ENCODE data around the gene PMF1.

Gene PMF1

DNA sequence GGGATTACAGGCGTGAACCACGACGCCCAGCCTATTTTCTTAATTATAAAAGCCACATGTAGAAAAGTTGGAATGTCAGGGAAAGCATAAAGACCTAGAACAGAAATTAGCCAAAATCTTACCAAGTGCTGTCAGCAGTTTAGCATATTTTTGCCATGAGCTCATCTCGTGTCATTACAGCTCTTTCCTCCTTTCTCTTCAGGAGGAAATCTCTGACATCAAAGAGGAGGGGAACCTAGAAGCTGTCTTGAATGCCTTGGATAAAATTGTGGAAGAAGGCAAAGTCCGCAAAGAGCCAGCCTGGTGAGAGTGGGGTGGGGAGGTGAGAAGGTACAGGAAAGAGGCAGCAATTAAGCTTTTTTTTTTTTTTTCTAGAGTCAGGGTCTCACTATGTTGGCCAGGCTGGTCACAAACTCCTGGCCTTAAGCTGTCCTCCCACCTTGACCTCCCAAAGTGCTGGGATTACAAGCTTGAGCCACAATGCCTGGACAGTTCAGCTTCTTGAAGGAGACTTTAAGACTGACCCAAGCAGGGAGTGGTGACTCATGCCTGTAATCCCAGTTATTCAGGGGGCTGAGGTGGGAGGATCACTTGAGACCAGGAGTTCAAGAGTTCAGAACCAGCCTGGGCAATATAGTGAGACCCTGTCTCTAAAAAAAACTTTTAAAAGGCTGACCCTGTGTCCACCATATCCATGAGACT, 20.8 kb downstream of the PMF1 start:
- no peak overlapping the region for H3K4me3 ChIP-seq (ENCODE audit: low read depth, low read length)

GRCh38 chr1:156236164-156236563, 23.4 kb downstream of the PMF1 start:
- H3K4me3 ChIP-seq (ENCODE audit: low read depth, low read length) = no peak overlapping the region

GRCh38 chr1:156238248-156238647, 25.4 kb downstream of the PMF1 start:
- H3K4me3 ChIP-seq (ENCODE audit: low read depth, low read length) = no peak overlapping the region

DNA sequence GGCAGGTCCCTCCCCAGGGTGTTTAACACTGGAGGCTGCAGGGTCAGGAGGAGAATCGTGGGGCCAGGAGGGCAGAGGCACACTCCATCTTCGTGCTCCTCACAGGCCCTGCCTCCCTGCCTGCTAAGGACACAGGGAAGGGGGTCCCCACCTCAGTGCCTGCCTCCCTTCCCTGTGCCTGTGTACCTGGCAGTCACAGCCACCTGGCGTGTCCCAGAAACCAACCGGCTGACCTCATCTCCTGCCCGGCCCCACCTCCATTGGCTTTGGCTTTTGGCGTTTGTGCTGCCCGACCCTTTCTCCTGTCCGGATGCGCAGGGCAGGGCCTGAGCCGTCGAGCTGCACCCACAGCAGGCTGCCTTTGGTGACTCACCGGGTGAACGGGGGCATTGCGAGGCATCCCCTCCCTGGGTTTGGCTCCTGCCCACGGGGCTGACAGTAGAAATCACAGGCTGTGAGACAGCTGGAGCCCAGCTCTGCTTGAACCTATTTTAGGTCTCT, 28.6 kb downstream of the PMF1 start:
- H3K4me3 ChIP-seq (ENCODE audit: low read depth, low read length) = no peak overlapping the region

GRCh38 chr1:156241926-156242325, 29.1 kb downstream of the PMF1 start, which contains the start of gene BGLAP:
TSS of gene BGLAP (plus strand) at chr1:156242184. CDS start at chr1:156242232, 48 bp downstream.
- no peak within 1 kb of the TSS for H3K4me3 ChIP-seq (ENCODE audit: low read depth, low read length)

DNA sequence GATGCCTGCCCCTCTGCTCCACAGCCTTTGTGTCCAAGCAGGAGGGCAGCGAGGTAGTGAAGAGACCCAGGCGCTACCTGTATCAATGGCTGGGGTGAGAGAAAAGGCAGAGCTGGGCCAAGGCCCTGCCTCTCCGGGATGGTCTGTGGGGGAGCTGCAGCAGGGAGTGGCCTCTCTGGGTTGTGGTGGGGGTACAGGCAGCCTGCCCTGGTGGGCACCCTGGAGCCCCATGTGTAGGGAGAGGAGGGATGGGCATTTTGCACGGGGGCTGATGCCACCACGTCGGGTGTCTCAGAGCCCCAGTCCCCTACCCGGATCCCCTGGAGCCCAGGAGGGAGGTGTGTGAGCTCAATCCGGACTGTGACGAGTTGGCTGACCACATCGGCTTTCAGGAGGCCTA, 29.9 kb downstream of the PMF1 start:
- no peak overlapping the region for H3K4me3 ChIP-seq (ENCODE audit: low read depth, low read length)

DNA sequence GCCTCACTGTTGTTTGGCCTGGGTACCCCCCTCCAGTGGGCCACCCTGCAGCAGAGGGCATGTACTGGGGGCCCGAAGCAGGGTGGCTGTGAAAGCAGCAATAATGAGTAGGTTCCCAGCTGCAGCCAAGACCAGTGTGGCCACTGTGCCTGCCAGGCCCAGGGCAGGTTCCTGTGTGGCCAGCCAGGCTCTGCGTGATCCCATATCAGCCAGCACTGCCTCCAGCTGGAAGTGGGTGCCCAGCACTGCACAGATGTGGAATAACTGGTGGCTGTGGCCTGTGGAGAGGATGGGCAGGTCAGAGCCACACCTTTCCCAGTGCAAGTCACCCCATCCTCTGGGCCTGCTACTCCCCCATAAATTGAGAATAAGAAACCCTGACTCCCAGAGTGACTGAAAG, 31.3 kb downstream of the PMF1 start:
- H3K4me3 ChIP-seq (ENCODE audit: low read depth, low read length) = no peak overlapping the region

- no peak overlapping the region for H3K4me3 ChIP-seq (ENCODE audit: low read depth, low read length)
These were observed 31.9 kb downstream of the PMF1 start for GRCh38 chr1:156244712-156245111.

GRCh38 chr1:156245451-156246232, 32.8 kb downstream of the PMF1 start:
- no peak overlapping the region for H3K4me3 ChIP-seq (ENCODE audit: low read depth, low read length)

DNA sequence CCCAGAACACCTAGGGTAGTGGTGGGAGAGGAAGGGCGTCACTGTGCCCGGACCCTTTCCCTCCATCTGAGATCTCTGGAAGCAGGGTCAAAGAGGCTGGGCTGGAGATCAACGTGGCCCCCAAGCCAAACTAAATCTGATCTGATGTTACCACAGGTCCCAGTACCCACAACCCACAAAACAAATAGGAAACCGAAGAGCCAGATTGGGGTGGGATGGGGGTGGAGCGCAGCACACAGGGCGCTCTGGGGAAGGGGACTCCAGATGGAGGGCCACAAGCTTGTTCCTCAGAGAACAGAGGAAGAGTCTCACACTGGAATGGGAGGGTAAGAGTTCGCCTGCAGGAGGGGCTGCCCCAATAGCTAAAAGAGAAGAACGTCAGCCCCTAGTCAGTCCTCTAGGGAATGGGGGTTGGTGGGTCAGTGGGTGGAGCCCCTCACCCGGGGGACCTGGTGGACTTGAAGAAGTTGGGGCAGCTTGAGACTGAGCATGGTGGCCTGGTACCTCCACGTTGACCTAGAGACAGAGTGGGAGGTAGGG, 33.5 kb downstream of the PMF1 start:
- no peak overlapping the region for H3K4me3 ChIP-seq (ENCODE audit: low read depth, low read length)

GRCh38 chr1:156246781-156247459, 34.1 kb downstream of the PMF1 start:
- no peak overlapping the region for H3K4me3 ChIP-seq (ENCODE audit: low read depth, low read length)

DNA sequence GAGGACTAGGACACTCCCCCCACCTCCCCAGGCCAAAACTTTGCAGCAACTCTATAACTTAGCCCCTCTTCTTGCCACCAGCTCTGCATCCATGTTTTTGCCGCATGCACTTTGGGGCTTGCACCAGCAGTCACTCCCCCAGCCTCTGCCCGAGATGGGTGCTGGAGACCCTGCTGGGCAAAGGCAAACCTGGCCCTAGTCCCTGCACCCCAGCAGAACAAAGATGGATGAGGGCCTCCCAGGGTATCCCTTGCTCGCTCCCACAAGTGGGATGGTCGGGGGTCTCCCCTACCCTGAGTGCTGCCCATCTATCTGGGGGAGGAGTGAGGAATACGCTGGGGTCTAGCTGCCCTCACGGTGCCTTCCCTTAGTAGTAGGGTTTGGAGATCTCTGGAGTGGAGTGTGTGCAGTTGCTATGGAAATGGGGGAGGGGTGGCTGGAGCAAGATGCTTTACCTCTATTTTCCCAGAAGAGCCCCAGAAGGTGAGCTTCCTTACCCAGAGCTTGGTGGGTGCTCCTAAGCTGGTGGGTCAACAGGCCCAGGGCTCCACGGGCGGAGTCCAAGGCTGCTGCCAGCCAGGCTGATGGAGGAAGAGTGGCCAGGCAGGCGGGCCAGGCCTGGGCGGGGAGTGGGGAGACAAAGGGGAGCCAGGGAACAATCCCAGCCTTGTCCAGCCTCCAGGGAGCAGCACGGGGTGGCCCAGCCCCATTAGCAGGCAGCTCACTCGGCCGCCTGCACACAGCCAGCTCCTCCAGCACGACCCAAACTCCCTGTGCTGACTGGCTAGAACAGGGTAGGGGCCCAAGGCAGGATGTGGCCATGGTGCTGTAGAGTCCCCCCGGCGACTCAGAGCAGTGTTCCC, 34.9 kb downstream of the PMF1 start, which contains the start of gene PAQR6:
TSS of gene PAQR6 (minus strand) at position 597 of the 863 bp plus-strand sequence. CDS start 1,325 bp downstream, outside the sequence.
- no peak within 1 kb of the TSS for H3K4me3 ChIP-seq (ENCODE audit: low read depth, low read length)

GRCh38 chr1:156248323-156248683, 35.5 kb downstream of the PMF1 start:
- H3K4me3 ChIP-seq (ENCODE audit: low read depth, low read length) = no peak overlapping the region

DNA sequence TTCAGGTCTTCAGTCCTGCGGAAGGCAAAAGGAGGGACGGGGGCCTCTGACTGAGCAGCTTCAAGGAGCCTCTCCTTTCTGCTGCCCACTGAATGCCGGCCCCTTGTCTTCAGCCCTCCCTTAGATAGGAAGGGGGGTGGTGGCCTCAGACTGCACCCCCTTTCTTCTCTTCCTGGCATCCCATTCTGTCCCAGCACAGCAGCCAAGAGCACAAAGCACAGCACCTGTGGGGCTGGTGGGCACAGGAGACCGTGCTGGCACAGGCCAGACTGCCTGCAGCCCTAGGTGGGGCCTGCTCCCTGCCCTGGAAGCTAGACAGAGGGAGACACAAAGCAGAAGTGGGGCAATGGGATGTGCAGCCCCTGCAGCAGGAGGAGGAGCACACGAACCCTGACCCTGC, 36.8 kb downstream of the PMF1 start:
- H3K4me3 ChIP-seq (ENCODE audit: low read depth, low read length) = no peak overlapping the region

DNA sequence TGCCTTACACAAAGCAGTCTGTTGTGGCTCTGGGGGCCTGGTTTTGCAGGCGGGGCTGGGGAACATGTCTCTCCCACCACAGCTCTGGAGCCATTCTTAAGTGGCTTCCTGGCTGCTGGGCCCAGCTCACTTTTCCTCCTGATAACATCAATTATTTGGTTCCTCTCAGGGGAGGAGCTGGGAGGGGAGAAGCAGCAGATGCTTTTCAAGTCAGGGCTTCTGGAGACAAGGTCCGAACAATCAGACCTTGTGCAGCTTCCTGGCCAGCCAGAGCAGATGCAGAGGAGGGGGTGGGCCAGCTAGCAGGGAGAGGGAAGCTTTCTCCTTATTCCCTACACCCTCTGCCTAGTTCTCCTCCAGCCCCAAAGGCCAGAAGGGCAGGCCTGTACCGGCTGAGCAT, 38.7 kb downstream of the PMF1 start:
- H3K4me3 ChIP-seq (ENCODE audit: low read depth, low read length) = no peak overlapping the region

- H3K4me3 ChIP-seq (ENCODE audit: low read depth, low read length) = no peak overlapping the region
These were observed 40.8 kb downstream of the PMF1 start for GRCh38 chr1:156253634-156254033.

GRCh38 chr1:156257711-156258110, 44.9 kb downstream of the PMF1 start:
- no peak overlapping the region for H3K4me3 ChIP-seq (ENCODE audit: low read depth, low read length)

- H3K4me3 ChIP-seq (ENCODE audit: low read depth, low read length) = no peak overlapping the region
These were observed 46.1 kb downstream of the PMF1 start for GRCh38 chr1:156258859-156259258.

- no peak overlapping the region for H3K4me3 ChIP-seq (ENCODE audit: low read depth, low read length)
These were observed 47.0 kb downstream of the PMF1 start for GRCh38 chr1:156259805-156260204.

DNA sequence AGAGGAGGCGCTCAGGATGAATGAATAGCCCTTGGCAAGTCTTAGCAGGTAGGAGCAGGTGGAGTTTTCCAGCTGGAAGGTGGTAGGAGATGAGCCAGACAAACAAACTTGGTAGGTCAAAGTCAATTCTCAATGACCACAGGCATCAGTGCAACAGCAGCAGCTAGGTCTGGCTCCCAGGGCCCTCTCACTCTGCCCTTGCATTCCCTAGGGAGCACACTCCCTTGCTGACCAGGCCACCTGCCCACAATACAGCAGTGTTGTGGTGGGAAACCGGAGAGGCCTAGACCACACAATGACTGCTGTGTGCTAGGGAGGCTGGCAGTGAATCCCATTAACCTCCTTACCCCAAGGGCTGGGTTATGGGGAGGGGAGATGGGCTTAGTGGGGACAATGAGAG, 48.1 kb downstream of the PMF1 start:
- no peak overlapping the region for H3K4me3 ChIP-seq (ENCODE audit: low read depth, low read length)

All from iPS-11a (cell line).